H1 (cell line): ENCODE measurements around the gene SGMS1.

Experiments
- CREB1 ChIP-seq: IDR thresholded peaks from 2 replicates; pipeline ENCODE4 v1.6.1; 2012; ENCODE audit warnings: inconsistent platforms
- CTCF ChIP-seq, 3 experiments: IDR thresholded peaks; 1 replicate in 2 of 3; 2 replicates in 1 of 3; pipeline versions ENCODE4 v1.5.1 to v1.6.1; 2011; ENCODE audit warnings: low read length in 3 of 3, mild to moderate bottlenecking in 3 of 3, inconsistent platforms in 2 of 3, low read depth in 1 of 3, moderate library complexity in 1 of 3; ENCODE audit not compliant: insufficient read depth in 1 of 3; ENCODE audit errors: control extremely low read depth in 1 of 3
- EGR1 ChIP-seq: IDR thresholded peaks from 2 replicates; pipeline ENCODE4 v1.6.1; 2011; ENCODE audit warnings: low read depth, low read length, borderline replicate concordance
- EZH2 ChIP-seq: fragments of 200-600 bp; sonication (generic); IDR thresholded peaks from 2 replicates; pipeline ENCODE4 v1.7.1; 2012; ENCODE audit warnings: low read depth, mild to moderate bottlenecking, moderate library complexity, low read length, inconsistent platforms; ENCODE audit not compliant: severe bottlenecking
- MAX ChIP-seq: IDR thresholded peaks from 2 replicates; pipeline ENCODE4 v1.6.1; 2012; ENCODE audit warnings: inconsistent platforms
- TAF7 ChIP-seq: optimal IDR thresholded peaks from 2 replicates; pipeline ENCODE3; 2011; ENCODE audit warnings: low read depth, mild to moderate bottlenecking, inconsistent platforms, low read length, moderate library complexity, borderline replicate concordance
- TCF12 ChIP-seq: IDR thresholded peaks from 2 replicates; pipeline ENCODE4 v1.6.1; 2011; ENCODE audit warnings: low read depth, mild to moderate bottlenecking, low read length

GRCh38 chr10:50392966-50393718, 230.6 kb downstream of the SGMS1 start:
- TF ChIP-seq EZH2 = no peak
- TF ChIP-seq CTCF (IDR thresholded peaks at IDR 0.05; ENCODE audit: control extremely low read depth in 1 of 3, insufficient read depth in 1 of 3, low read depth in 1 of 3, low read length in 3 of 3) = no peak
- TF ChIP-seq CREB1 = no peak
- TF ChIP-seq TCF12 = no peak
- no peak for TF ChIP-seq TAF7
- TF ChIP-seq MAX = no peak
- no peak for TF ChIP-seq EGR1
